Upper lobe of left lung (tissue), 6 donors: ENCODE results near the gene ELMOD3. TPM values are rescaled to one million over a fixed set of nuclear protein-coding genes. Genes with fewer than 3 reads are reported as not detected.

Source experiments
- ATAC-seq, 2 donors: fragments of 200-7000 bp; cut with Tn5 transposase; one replicate each; pipeline ENCODE4 v1.9.1; 2022; ENCODE audit warnings: mild to moderate bottlenecking in 2 of 2, moderate library complexity in 2 of 2; ENCODE audit not compliant: low FRiP score in 2 of 2
- DNase-seq, 2 donors: peaks; one replicate each; pipeline ENCODE4 v3.0.0-alpha.2; 2019 to 2020
- H3K27ac ChIP-seq, 4 donors: fragments of 200-600 bp; sonication (generic); one replicate each; pipeline ENCODE4 v1.5.1; 2016 to 2019
- H3K27me3 ChIP-seq, 4 donors: fragments of 200-600 bp; sonication (generic); one replicate each; pipeline ENCODE4 v1.5.1; 2017 to 2019
- H3K36me3 ChIP-seq, 4 donors: fragments of 200-600 bp; sonication (generic); one replicate each; pipeline ENCODE4 v1.5.1; 2016 to 2019
- H3K4me1 ChIP-seq, 4 donors: fragments of 200-600 bp; sonication (generic); one replicate each; pipeline ENCODE4 v1.5.1; 2018 to 2019
- H3K4me3 ChIP-seq, 4 donors: fragments of 200-600 bp; sonication (generic); one replicate each; pipeline ENCODE4 v1.5.1; 2017 to 2019; ENCODE audit warnings: mild to moderate bottlenecking in 2 of 4, moderate library complexity in 1 of 4
- H3K9me3 ChIP-seq, 4 donors: fragments of 200-600 bp; sonication (generic); one replicate each; pipeline ENCODE4 v1.5.1; 2018 to 2019
- CTCF ChIP-seq, 6 experiments: fragments of 450-650 bp in 4 of 6; fragments of 200-600 bp in 2 of 6; sonication (generic) in 2 of 6; IDR thresholded peaks; one replicate each; pipeline ENCODE4 v1.5.1; 2016 to 2019; ENCODE audit warnings: antibody characterized with exemption in 6 of 6
- EP300 ChIP-seq, 4 donors: sonication (generic); formaldehyde crosslinking; IDR thresholded peaks; one replicate each; pipeline ENCODE4 v1.5.1; 2017; ENCODE audit warnings: antibody characterized with exemption in 4 of 4, control low read depth in 2 of 4
- POLR2A ChIP-seq, 4 donors: fragments of 450-650 bp; IDR thresholded peaks; one replicate each; pipeline ENCODE4 v1.5.1; 2016 to 2017; ENCODE audit warnings: antibody characterized with exemption in 4 of 4, mild to moderate bottlenecking in 2 of 4
- POLR2AphosphoS5 ChIP-seq, 2 donors: sonication (generic); formaldehyde crosslinking; IDR thresholded peaks; one replicate each; pipeline ENCODE4 v1.5.1; 2017; ENCODE audit warnings: antibody characterized with exemption in 2 of 2
- WGBS, 2 donors: methylation state at CpG; one replicate each; pipeline ENCODE4 v1.1.5; 2017 to 2018; 5-methylcytosine and 5-hydroxymethylcytosine counted together
- total RNA-seq, 6 donors: library from RNA; depleted of rRNA in 4 of 6; stranded (reverse); fragments of >200 nt in 4 of 6; gene quantifications; one replicate each; pipeline versions ENCODE4 v1.1.0 to v1.2.1, GENCODE V29; 2016 to 2021
- donor health status: DM: no; HTN: no; CAD: no; lungs with moderate emphysema.
- donor health status: DM: no; HTN: yes; CAD: no; lungs with severe emphysema.

The ELMOD3 gene
- total RNA-seq, 6 donors from 2014 or later = 13.2 to 82.8 (median 24.1) TPM

DNA sequence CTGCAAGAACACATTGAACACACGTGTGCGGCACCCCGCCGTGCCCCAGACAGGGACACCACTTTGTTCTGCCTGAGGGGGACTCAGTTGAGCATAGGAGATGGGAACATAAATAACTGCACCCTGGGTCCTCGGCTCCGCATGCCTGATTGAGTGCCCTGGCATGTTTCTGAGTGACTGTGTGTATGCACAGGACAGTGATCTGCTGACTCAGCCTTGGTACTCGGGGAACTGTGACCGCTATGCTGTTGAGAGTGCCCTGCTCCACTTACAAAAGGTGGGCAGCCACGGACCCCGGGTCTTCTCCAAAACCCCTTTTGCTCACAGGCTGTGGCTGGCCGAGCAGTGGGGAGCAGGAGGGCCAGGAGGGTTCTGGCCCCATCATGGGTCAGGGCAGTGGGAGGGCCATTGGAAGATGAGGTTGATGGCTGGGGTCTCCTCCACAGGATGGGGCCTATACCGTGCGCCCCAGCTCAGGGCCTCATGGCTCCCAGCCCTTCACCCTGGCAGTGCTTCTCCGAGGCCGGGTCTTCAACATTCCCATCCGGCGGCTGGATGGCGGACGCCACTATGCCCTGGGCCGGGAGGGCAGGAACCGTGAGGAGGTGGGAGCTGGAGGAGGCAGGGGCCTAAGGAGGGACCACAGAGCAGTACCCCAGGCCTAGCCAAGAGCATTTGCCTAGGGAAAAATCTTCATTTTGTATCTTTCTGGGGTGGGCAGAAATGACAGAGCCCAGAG is 80.8 kb downstream of the ELMOD3 start:
- TF ChIP-seq POLR2A (IDR thresholded peaks at IDR 0.05) (no peak), EP300 (IDR thresholded peaks at IDR 0.05) (no peak), CTCF (IDR thresholded peaks at IDR 0.05) (peak in 1 of 6 experiments; percentile 5)
- peak in 1 of 2 donors; percentile 62 for DNase-seq
- Histone ChIP-seq H3K27ac (peak overlapping the region in 3 of 4 donors; percentile 98), H3K4me1 (peaks cover 38 to 57% (median 48%) of the 10 kb centered on the region in 4 donors), H3K9me3 (no peaks in the 10 kb centered on the region), H3K36me3 (no peaks in the 10 kb centered on the region), H3K4me3 (no peak overlapping the region), H3K27me3 (no peaks in the 10 kb centered on the region)
- no peak for ATAC-seq
- 82 to 85% methylated on average over 18 to 21 of the region's 21 CpGs for WGBS, 2 donors

GRCh38 chr2:85435981-85436835 is 81.6 kb downstream of the ELMOD3 start:
- TF ChIP-seq CTCF (IDR thresholded peaks at IDR 0.05) (no peak), POLR2AphosphoS5 (IDR thresholded peaks at IDR 0.05) (no peak), POLR2A (IDR thresholded peaks at IDR 0.05) (no peak), EP300 (IDR thresholded peaks at IDR 0.05) (no peak)
- H3K27ac ChIP-seq = peak overlapping the region; percentile 92 to 98 (median 98)
- WGBS, 2 donors = 92 to 98% methylated on average over 12 to 16 of the region's 16 CpGs
- H3K27me3 ChIP-seq = no peaks in the 10 kb centered on the region
- peaks cover 38 to 57% (median 48%) of the 10 kb centered on the region in 4 donors for H3K4me1 ChIP-seq
- no peaks in the 10 kb centered on the region for H3K9me3 ChIP-seq
- no peak for ATAC-seq
- no peak overlapping the region for H3K4me3 ChIP-seq
- no peak for DNase-seq
- no peaks in the 10 kb centered on the region for H3K36me3 ChIP-seq

DNA sequence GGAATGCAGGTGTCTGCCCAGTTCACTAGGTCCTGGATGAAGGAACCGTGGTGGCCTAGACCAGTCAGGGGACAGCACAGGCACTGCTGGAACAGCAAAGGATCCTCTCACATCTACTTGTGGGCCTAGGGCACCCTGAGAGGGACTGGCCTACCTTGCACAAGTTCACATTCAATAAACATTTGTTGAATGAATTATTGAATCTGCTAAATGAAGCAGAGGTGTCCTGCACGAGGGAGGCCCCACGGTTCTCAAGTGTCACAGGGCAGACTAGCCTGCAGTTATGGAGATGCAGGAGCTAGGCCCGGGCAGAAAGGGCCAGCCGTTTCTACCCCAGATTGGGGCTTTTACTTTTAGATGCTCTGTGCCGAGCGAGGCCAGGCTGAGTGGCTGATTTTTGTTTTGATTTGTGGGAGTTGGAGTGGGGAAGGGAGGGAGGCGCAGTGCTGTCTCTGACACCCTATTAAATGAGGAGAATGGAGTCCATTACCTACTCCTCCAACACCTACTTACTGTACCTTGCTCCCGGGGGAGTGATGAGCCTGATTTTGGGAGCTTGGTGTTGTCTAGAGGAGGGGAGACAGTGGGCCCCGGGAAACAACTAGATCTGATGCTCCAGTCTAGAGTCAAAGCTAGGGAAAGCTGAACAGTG is 82.4 kb downstream of the ELMOD3 start:
- peak overlapping the region; percentile 92 to 98 (median 98) for H3K27ac ChIP-seq
- H3K27me3 ChIP-seq = no peaks in the 10 kb centered on the region
- TF ChIP-seq EP300 (IDR thresholded peaks at IDR 0.05) = no peak
- TF ChIP-seq POLR2A (IDR thresholded peaks at IDR 0.05) = no peak
- TF ChIP-seq POLR2AphosphoS5 (IDR thresholded peaks at IDR 0.05) = no peak
- no peak for TF ChIP-seq CTCF (IDR thresholded peaks at IDR 0.05)
- H3K9me3 ChIP-seq = no peaks in the 10 kb centered on the region
- peak overlapping the region in 3 of 4 donors; percentile 43 to 56 (median 53) for H3K4me3 ChIP-seq
- H3K36me3 ChIP-seq = no peaks in the 10 kb centered on the region
- 53 to 72% methylated on average over 10 of the region's 10 CpGs for WGBS, 2 donors
- H3K4me1 ChIP-seq = peaks cover 38 to 57% (median 48%) of the 10 kb centered on the region in 4 donors
- DNase-seq (no peak), ATAC-seq (no peak)

DNA sequence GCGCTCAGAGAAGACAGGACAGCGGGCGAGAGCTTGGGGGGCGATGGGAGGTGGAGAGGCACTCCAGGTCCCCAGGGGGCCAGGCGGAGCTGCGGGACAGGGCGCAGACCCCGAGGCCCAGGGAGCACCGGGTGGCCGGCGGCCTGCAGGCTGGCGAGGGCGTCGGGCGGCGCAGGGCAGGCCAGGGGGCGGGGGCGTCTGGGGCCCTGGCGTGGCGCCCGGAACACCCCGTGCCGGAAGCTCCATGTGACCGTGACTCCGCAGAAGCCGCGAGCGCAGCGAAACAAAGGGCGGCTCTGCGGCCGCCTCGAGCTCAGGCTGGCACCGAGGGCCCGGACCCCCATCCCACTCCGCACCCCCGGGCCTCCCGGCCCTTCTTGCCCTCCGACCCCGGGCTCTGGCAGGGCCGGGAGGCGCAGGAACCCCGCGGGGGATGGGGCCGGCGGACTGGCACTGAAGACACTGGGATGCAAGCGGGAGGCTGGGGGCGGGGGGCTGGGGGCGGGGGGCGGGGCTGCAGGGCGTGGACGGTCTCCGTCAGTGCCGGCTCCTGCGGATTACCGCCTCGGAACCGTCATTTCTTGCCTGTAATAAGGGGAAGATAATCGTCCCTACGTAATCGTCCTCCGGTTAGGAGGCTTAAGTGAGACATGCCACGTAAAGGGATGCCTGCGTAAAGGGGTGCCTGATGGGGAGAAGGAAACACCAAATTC is 83.1 kb downstream of the ELMOD3 start:
- peak in 1 of 6 experiments; percentile 16 for TF ChIP-seq CTCF (IDR thresholded peaks at IDR 0.05)
- peak; percentile 58 to 89 for TF ChIP-seq POLR2AphosphoS5 (IDR thresholded peaks at IDR 0.05)
- TF ChIP-seq EP300 (IDR thresholded peaks at IDR 0.05) = peak in 3 of 4 donors; percentile 69 to 96 (median 89)
- TF ChIP-seq POLR2A (IDR thresholded peaks at IDR 0.05) = peak in 3 of 4 donors; percentile 64 to 96 (median 69)
- no peaks in the 10 kb centered on the region for H3K9me3 ChIP-seq
- peak overlapping the region in 3 of 4 donors; percentile 43 to 56 (median 53) for H3K4me3 ChIP-seq
- H3K36me3 ChIP-seq = no peaks in the 10 kb centered on the region
- WGBS, 2 donors = 3 to 33% methylated on average over 4 to 57 of the region's 64 CpGs
- peak; percentile 84 to 87 for ATAC-seq
- DNase-seq = peak; percentile 91 to 98
- peak overlapping the region; percentile 92 to 98 (median 98) for H3K27ac ChIP-seq
- H3K27me3 ChIP-seq = no peaks in the 10 kb centered on the region
- peaks cover 38 to 57% (median 48%) of the 10 kb centered on the region in 4 donors for H3K4me1 ChIP-seq
